ENCODE measurements around the gene CACNA2D3. TPM values are rescaled to one million over a fixed set of nuclear protein-coding genes. Genes with fewer than 3 reads are reported as not detected.

CACNA2D3 gene
- total and polyA plus RNA-seq, 2 experiments from 2014 or later = 0.30 to 0.43 TPM

DNA sequence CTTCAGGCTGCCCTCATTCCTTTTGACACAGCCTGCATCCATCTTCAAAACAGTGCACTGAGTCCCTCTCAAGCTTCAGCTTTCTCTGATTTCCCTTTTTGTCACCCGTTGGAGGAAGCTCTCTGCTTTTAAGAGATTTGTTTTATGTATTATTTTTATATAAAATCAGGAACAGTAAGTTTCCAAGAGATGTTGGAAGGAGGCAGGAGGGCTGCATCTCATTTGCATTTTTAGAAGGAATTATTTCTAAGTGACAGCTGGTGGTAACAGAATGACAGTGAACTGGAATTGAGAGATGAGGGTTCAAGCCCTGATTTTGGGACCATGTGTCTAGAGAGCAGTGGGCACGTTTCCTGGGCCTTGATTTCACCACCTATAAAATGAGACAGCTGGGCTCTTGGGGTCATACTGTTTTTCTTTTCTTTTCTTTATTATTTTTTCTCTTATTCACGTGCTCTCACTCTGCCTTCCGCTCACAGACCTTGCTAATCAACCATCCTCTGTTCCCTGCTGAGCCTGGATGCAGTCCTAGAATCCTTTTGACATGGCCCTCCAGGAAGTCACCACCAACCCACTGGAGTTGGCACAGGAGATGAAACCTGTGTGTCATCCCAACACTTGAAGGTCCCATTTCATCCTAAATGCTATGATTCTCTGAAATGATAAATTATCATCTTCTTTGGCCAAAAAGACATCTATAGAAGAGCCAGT is 148.6 kb downstream of the CACNA2D3 start:
- WGBS, 2 experiments (ENCODE audit: low coverage in 1 of 2, low lambda C conversion rate in 2 of 2, missing lambda C conversion rate in 2 of 2) = 1 to 7% methylated on average over 3 to 4 of the region's 4 CpGs
- TF ChIP-seq EZH2 (IDR thresholded peaks at IDR 0.05; ENCODE audit: insufficient read depth, poor library complexity, severe bottlenecking) (no peak), EZH2phosphoT487 (IDR thresholded peaks at IDR 0.05; ENCODE audit: insufficient read depth, low read depth) (no peak)

GRCh38 chr3:54273791-54274190 is 151.4 kb downstream of the CACNA2D3 start:
- 29 to 35% methylated on average over 1 of the region's 1 CpG for WGBS, 2 experiments (ENCODE audit: low coverage in 1 of 2, low lambda C conversion rate in 2 of 2, missing lambda C conversion rate in 2 of 2)
- Histone ChIP-seq H3K27me3 (replicated peaks; ENCODE audit: insufficient read depth) (no peaks in the 10 kb centered on the region), H3K9ac (no peak overlapping the region), H3K9me3 (ENCODE audit: low read depth) (no peaks in the 10 kb centered on the region), H3K79me2 (ENCODE audit: insufficient read depth) (no peaks in the 10 kb centered on the region), H3K4me1 (ENCODE audit: insufficient read depth) (no peaks in the 10 kb centered on the region), H3K4me2 (ENCODE audit: unreplicated experiment) (no peak overlapping the region), H3K9me2 (ENCODE audit: insufficient read depth) (no peaks in the 10 kb centered on the region), H3K27ac (no peak overlapping the region), H3K36me3 (ENCODE audit: low read depth) (no peaks in the 10 kb centered on the region), H3K4me3 (no peak overlapping the region), H2AFZ (no peak overlapping the region), H4K20me1 (ENCODE audit: insufficient read depth) (no peaks in the 10 kb centered on the region), H3F3A (ENCODE audit: insufficient read depth) (no peaks in the 10 kb centered on the region)
- DNase-seq = no peak
- in situ Hi-C loops (cut with MboI) = no loop called here
- TF ChIP-seq EZH2phosphoT487 (IDR thresholded peaks at IDR 0.05; ENCODE audit: insufficient read depth, low read depth) (no peak), EZH2 (IDR thresholded peaks at IDR 0.05; ENCODE audit: insufficient read depth, poor library complexity, severe bottlenecking) (no peak)

More for the DNA sequence above, 148.6 kb downstream of the CACNA2D3 start:
- H3K9ac ChIP-seq = no peak overlapping the region
- no peaks in the 10 kb centered on the region for H3K27me3 ChIP-seq (replicated peaks; ENCODE audit: insufficient read depth)
- no peaks in the 10 kb centered on the region for H3K36me3 ChIP-seq (ENCODE audit: low read depth)
- no peak overlapping the region for H3K27ac ChIP-seq
- H3K4me1 ChIP-seq (ENCODE audit: insufficient read depth) = no peaks in the 10 kb centered on the region
- no peaks in the 10 kb centered on the region for H3F3A ChIP-seq (ENCODE audit: insufficient read depth)
- H3K79me2 ChIP-seq (ENCODE audit: insufficient read depth) = no peaks in the 10 kb centered on the region
- in situ Hi-C loops (cut with MboI) = no loop called here
- no peaks in the 10 kb centered on the region for H4K20me1 ChIP-seq (ENCODE audit: insufficient read depth)
- no peak overlapping the region for H2AFZ ChIP-seq
- H3K9me3 ChIP-seq (ENCODE audit: low read depth) = no peaks in the 10 kb centered on the region
- H3K4me2 ChIP-seq (ENCODE audit: unreplicated experiment) = no peak overlapping the region
- H3K9me2 ChIP-seq (ENCODE audit: insufficient read depth) = no peaks in the 10 kb centered on the region
- no peak for DNase-seq
- no peak overlapping the region for H3K4me3 ChIP-seq

DNA sequence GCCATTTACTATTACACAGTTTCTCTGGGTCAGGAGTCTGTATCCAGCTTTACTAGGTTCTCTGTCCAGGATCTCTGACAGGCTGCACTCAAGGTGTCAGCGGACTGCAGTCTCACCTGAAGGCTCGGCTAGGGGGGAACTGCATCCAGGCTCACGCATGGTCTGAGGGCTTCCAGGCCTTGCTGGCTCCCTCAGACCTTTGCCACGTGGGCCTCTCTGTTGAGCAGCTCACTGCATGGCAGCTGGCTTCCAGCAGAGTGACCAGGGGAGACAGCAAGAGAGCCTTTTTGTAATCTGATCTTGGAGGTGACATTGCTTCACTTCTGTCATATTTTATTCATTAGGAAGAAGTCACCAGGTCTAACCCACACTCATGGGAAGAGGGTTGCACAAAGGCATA is 152.3 kb downstream of the CACNA2D3 start:
- no peak overlapping the region for H3K4me3 ChIP-seq
- DNase-seq = no peak
- no peak overlapping the region for H3K4me2 ChIP-seq (ENCODE audit: unreplicated experiment)
- no peaks in the 10 kb centered on the region for H3K27me3 ChIP-seq (replicated peaks; ENCODE audit: insufficient read depth)
- H3F3A ChIP-seq (ENCODE audit: insufficient read depth) = no peaks in the 10 kb centered on the region
- in situ Hi-C loops (cut with MboI) = no loop called here
- WGBS, 2 experiments (ENCODE audit: low coverage in 1 of 2, low lambda C conversion rate in 2 of 2, missing lambda C conversion rate in 2 of 2) = 28 to 34% methylated on average over 4 of the region's 4 CpGs
- H2AFZ ChIP-seq = no peak overlapping the region
- H3K4me1 ChIP-seq (ENCODE audit: insufficient read depth) = no peaks in the 10 kb centered on the region
- H4K20me1 ChIP-seq (ENCODE audit: insufficient read depth) = no peaks in the 10 kb centered on the region
- TF ChIP-seq EZH2phosphoT487 (IDR thresholded peaks at IDR 0.05; ENCODE audit: insufficient read depth, low read depth) (no peak), EZH2 (IDR thresholded peaks at IDR 0.05; ENCODE audit: insufficient read depth, poor library complexity, severe bottlenecking) (no peak)
- H3K9me3 ChIP-seq (ENCODE audit: low read depth) = no peaks in the 10 kb centered on the region
- no peak overlapping the region for H3K27ac ChIP-seq
- H3K36me3 ChIP-seq (ENCODE audit: low read depth) = no peaks in the 10 kb centered on the region
- no peaks in the 10 kb centered on the region for H3K79me2 ChIP-seq (ENCODE audit: insufficient read depth)
- no peaks in the 10 kb centered on the region for H3K9me2 ChIP-seq (ENCODE audit: insufficient read depth)
- no peak overlapping the region for H3K9ac ChIP-seq

DNA sequence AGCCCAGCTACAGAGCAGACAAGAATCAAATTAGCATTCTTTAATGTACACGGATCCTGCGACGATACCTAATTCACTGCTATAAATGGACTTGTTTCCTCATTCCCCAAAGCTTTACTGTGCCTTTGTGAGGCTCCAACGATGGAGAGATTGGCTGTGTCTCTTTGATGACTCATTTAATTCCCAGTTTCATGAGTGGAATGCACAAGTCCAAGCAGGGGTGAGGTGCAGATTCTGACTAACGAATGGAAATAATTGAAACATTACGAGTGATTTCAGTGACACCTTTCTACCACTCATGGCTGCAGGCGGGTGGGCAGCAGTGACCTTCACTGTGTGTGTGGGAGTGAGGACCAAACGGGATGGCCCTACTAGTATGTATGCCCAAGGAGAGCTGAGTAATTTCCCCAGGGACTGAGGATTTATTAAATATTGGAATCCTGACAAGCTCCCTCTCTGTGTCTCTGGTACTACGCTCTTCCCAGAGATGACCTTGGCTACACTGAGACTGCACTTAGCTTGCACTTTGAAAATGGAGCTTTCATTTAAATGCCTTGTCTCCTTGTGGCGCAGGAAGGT is 156.7 kb downstream of the CACNA2D3 start:
- no peaks in the 10 kb centered on the region for H4K20me1 ChIP-seq (ENCODE audit: insufficient read depth)
- H2AFZ ChIP-seq = no peak overlapping the region
- H3K79me2 ChIP-seq (ENCODE audit: insufficient read depth) = no peaks in the 10 kb centered on the region
- no peak overlapping the region for H3K4me2 ChIP-seq (ENCODE audit: unreplicated experiment)
- H3K27ac ChIP-seq = no peak overlapping the region
- in situ Hi-C loops (cut with MboI) = no loop called here
- TF ChIP-seq EZH2 (IDR thresholded peaks at IDR 0.05; ENCODE audit: insufficient read depth, poor library complexity, severe bottlenecking) (no peak), EZH2phosphoT487 (IDR thresholded peaks at IDR 0.05; ENCODE audit: insufficient read depth, low read depth) (no peak)
- H3F3A ChIP-seq (ENCODE audit: insufficient read depth) = no peaks in the 10 kb centered on the region
- no peaks in the 10 kb centered on the region for H3K27me3 ChIP-seq (replicated peaks; ENCODE audit: insufficient read depth)
- no peak overlapping the region for H3K9ac ChIP-seq
- DNase-seq = peak; percentile 1
- no peaks in the 10 kb centered on the region for H3K4me1 ChIP-seq (ENCODE audit: insufficient read depth)
- 48 to 50% methylated on average over 10 of the region's 10 CpGs for WGBS, 2 experiments (ENCODE audit: low coverage in 1 of 2, low lambda C conversion rate in 2 of 2, missing lambda C conversion rate in 2 of 2)
- H3K9me3 ChIP-seq (ENCODE audit: low read depth) = no peaks in the 10 kb centered on the region
- H3K36me3 ChIP-seq (ENCODE audit: low read depth) = no peaks in the 10 kb centered on the region
- H3K9me2 ChIP-seq (ENCODE audit: insufficient read depth) = no peaks in the 10 kb centered on the region
- no peak overlapping the region for H3K4me3 ChIP-seq
